Measurements from ENCODE around the gene PGBD5. TPM values are rescaled to one million over a fixed set of nuclear protein-coding genes. Genes with fewer than 3 reads are reported as not detected.

The PGBD5 gene
- polyA plus RNA-seq, 3 donors: 0.44 TPM; not detected in 2

GRCh38 chr1:230301822-230302221 is 124.3 kb downstream of the PGBD5 start:
- H3K9me3 ChIP-seq (replicated peaks in 1 of 2; ENCODE audit: control insufficient read depth in 1 of 2, insufficient read depth in 1 of 2, low read length in 2 of 2): no peaks in the 10 kb centered on the region
- intact Hi-C loops (cut with micrococcal nuclease): no loop called here

DNA sequence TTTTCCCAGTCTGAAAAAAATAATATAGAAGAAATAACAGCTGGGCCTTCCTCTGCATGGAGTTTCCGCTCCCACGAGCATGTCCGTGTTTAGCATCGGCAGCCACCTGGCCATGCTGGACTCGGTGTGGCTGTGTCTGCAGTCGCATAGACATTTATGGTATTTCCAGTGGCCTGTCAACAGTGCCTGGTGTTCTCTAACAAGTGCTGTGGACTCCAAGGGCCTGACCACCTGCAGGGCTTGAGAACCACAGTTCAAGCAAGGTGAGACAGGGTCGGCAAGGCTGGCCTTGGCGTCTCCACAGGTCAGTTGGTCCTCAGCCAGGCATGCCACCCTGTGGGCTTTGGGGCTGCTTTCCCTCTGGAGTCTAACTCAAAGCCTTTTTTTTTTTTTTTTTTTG is 124.8 kb downstream of the PGBD5 start:
- no peak for DNase-seq
- Mint-ChIP-seq H3K9me3 (no peaks in the 10 kb centered on the region), H3K36me3 (no peaks in the 10 kb centered on the region), H3K27me3 (ENCODE audit: low read depth in 3 of 3) (peaks cover 2 to 5% (median 5%) of the 10 kb centered on the region in 3 donors), H3K4me1 (peaks cover 16% of the 10 kb centered on the region), H3K4me3 (no peak overlapping the region), H3K27ac (no peak overlapping the region)
- Histone ChIP-seq H3K27me3 (ENCODE audit: control insufficient read depth in 2 of 2, insufficient read depth in 2 of 2, low read length in 2 of 2) (no peaks in the 10 kb centered on the region), H3K79me2 (ENCODE audit: insufficient read depth, low read length) (no peaks in the 10 kb centered on the region), H3K4me2 (replicated peaks; ENCODE audit: extremely low read depth, low read length, poor library complexity, severe bottlenecking) (no peak overlapping the region), H3K27ac (ENCODE audit: low read depth in 1 of 2, low read length in 2 of 2) (no peak overlapping the region), H3K4me3 (replicated peaks in 1 of 3; ENCODE audit: low read depth in 2 of 3, low read length in 3 of 3) (no peak overlapping the region), H3K36me3 (replicated peaks in 1 of 2; ENCODE audit: control insufficient read depth in 1 of 2, insufficient read depth in 2 of 2, low read length in 2 of 2) (no peaks in the 10 kb centered on the region), H3K4me1 (ENCODE audit: control insufficient read depth in 1 of 2, insufficient read depth in 2 of 2, low read length in 2 of 2) (peaks cover 0 to 5% of the 10 kb centered on the region in 2 donors), H3K9ac (ENCODE audit: insufficient read depth, low read length, poor library complexity, severe bottlenecking) (no peak overlapping the region), H2AFZ (ENCODE audit: insufficient read depth, low read depth, low read length, poor library complexity, severe bottlenecking) (no peak overlapping the region), H3K9me3 (replicated peaks in 1 of 2; ENCODE audit: control insufficient read depth in 1 of 2, insufficient read depth in 1 of 2, low read length in 2 of 2) (no peaks in the 10 kb centered on the region), H4K20me1 (ENCODE audit: insufficient read depth, low read length) (no peaks in the 10 kb centered on the region)
- no peak for TF ChIP-seq CTCF (IDR thresholded peaks at IDR 0.05)
- 95% methylated on average over 8 of the region's 8 CpGs for WGBS (ENCODE audit: insufficient coverage)
- intact Hi-C loops (cut with micrococcal nuclease): no loop called here

More at GRCh38 chr1:230301822-230302221, 124.3 kb downstream of the PGBD5 start:
- WGBS (ENCODE audit: insufficient coverage): 88% methylated on average over 6 of the region's 6 CpGs
- Histone ChIP-seq H3K27ac (ENCODE audit: low read depth in 1 of 2, low read length in 2 of 2) (no peak overlapping the region), H3K27me3 (ENCODE audit: control insufficient read depth in 2 of 2, insufficient read depth in 2 of 2, low read length in 2 of 2) (no peaks in the 10 kb centered on the region), H3K9ac (ENCODE audit: insufficient read depth, low read length, poor library complexity, severe bottlenecking) (no peak overlapping the region), H4K20me1 (ENCODE audit: insufficient read depth, low read length) (no peaks in the 10 kb centered on the region), H3K4me3 (replicated peaks in 1 of 3; ENCODE audit: low read depth in 2 of 3, low read length in 3 of 3) (no peak overlapping the region), H3K4me2 (replicated peaks; ENCODE audit: extremely low read depth, low read length, poor library complexity, severe bottlenecking) (no peak overlapping the region), H3K4me1 (ENCODE audit: control insufficient read depth in 1 of 2, insufficient read depth in 2 of 2, low read length in 2 of 2) (peaks cover 0 to 5% of the 10 kb centered on the region in 2 donors), H2AFZ (ENCODE audit: insufficient read depth, low read depth, low read length, poor library complexity, severe bottlenecking) (no peak overlapping the region), H3K79me2 (ENCODE audit: insufficient read depth, low read length) (no peaks in the 10 kb centered on the region), H3K36me3 (replicated peaks in 1 of 2; ENCODE audit: control insufficient read depth in 1 of 2, insufficient read depth in 2 of 2, low read length in 2 of 2) (no peaks in the 10 kb centered on the region)
- no peak for DNase-seq
- H3K27ac Mint-ChIP-seq: no peak overlapping the region
- H3K4me3 Mint-ChIP-seq: no peak overlapping the region
- H3K9me3 Mint-ChIP-seq: no peaks in the 10 kb centered on the region
- peaks cover 2 to 5% (median 5%) of the 10 kb centered on the region in 3 donors for H3K27me3 Mint-ChIP-seq (ENCODE audit: low read depth in 3 of 3)
- no peak for TF ChIP-seq CTCF (IDR thresholded peaks at IDR 0.05)
- H3K4me1 Mint-ChIP-seq: peaks cover 18% of the 10 kb centered on the region
- no peaks in the 10 kb centered on the region for H3K36me3 Mint-ChIP-seq

Measured in CD14-positive monocyte (primary cell).